HG03039 (cell line): ENCODE measurements around the gene ALG14.
"Not testable (repeated sequence)": the region's sequence is repeated elsewhere in the genome, so short reads cannot be mapped to it uniquely, and the experiment has no call there.

ENCODE experiments used
- ATAC-seq: cut with Tn5 transposase; IDR thresholded peaks from one replicate; pipeline ENCODE4 v1.9.1; 2021; ENCODE audit warnings: mild to moderate bottlenecking, moderate library complexity; ENCODE audit not compliant: unreplicated experiment

ALG14 gene

GRCh38 chr1:95072532-95073419 is at the start of gene ALG14:
Gene ALG14, minus strand, starts transcription at chr1:95072951. Its CDS starts 53 bp downstream, at chr1:95072898.
- ATAC-seq = peak; percentile 96

- ATAC-seq = no peak
Measured at GRCh38 chr1:95122151-95122697, 49.5 kb upstream of the ALG14 start.

DNA sequence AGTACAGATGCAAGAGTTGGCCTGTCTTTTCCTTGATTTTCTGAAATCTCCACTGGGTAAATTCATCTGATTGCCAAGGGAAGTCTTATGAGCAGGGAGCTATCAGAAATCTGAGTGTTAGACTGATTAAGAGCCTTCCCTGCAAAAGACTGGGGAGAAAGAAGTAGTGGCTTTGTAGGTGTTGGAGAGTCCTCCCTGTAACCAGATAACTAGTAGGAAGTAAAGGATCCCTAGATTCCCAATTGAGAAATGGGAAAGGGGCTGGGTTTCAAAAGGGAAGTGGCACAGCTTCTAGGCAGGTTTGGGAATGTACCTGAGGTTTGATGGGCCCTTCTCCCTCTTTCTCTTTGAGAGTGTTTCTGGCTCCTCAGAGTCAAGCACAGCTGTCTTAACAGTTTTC is 46.5 kb upstream of the ALG14 start:
- ATAC-seq = no peak

DNA sequence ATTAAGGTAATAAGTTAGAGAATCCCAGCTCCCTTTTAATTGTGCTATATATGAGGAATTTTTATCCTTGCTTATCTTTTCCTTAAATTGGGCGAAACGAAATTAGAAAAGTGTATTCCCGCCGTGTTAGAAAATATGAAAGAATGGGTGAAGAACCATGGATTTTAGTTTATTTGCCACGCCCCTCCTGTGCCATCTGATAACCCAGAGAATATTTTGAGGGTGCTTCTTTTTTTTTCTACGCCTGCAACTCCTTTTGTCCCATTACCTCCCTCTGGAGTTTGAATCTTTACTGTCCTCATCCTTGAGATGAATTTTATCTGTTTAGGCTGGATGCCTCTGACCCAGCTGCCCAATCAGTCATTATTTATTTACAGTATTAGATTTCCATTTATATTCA is 46.0 kb upstream of the ALG14 start:
- no peak for ATAC-seq

- no peak for ATAC-seq
Measured at GRCh38 chr1:95118067-95118499, 45.3 kb upstream of the ALG14 start.

DNA sequence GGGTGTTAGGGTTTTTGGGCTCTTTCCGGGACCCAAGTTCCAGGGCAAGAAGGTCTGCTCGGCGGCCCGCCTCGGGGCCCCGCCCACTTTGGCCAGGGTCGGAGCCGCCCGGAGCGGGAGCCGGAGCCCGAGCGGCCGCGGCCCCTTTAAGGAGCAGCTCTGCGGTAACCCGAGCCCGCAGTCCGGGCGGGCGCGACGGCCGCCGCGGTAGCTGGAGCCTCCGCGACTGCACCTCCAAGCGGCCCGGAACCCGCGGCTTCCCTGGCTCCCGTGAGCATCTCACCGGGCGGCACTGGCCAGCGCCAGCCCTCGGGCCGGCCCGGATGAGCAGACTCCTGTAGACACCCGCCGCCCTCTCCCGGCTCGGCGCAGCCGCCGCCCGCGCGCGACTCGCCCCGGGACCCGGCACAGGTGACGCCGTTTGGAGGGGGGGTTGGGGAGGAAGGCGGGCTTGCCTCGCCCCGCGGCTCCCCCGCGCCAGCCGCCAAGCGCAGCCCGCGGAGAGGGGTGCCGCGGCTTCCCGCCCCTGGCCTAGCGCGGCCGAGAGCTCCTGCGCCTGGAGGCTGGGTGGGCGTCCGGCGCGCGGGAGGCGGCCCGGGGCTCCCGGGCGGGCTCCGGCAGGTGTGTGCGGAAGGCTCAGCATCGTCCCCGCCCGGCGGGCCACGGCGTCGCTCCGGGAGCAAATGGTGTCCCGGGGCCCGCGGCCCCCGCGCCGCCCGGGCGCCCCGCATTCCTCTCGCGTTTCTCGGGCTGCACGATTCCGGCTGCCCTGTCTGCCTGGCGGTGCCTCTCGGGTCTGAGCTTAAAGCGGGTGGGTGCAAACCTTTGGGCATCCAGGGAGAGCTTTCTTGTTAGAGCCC is 44.7 kb upstream of the ALG14 start, which contains the start of gene TLCD4:
Gene TLCD4, plus strand, starts transcription at position 149 of the 860 bp plus-strand sequence. CDS start 26,547 bp downstream, outside the sequence.
- peak; percentile 60 for ATAC-seq

DNA sequence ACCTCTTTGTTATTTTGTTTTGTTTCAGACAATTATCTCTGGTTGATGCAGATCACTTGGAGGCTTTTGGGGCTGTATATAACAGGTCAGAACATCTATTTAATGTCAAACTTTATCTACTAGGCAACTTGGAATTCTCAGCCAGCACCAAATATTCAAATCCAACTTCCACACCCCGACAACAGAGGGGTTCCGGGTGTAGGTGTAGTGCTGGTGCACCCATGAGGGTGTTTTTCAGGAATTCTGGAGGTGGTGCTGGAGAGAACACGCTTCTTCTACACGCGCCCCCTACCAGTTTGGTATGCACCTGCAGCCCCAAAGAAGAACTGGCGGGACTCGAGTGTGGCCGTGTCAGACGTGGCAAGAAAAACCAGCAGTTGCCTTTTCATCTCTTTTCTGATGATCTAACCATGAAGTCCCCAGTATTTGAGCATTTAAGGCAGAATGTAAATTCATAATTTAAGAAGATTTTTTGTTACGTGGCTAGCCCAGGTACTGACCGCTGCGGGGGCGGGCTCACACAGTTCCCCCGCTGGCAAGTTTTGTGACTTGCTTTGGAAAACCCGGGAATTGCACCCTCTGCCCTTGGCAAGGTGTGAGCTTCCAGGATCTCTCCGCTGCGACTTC is 43.9 kb upstream of the ALG14 start:
- peak; percentile 55 for ATAC-seq

- no peak for ATAC-seq
Measured at GRCh38 chr1:95115708-95116137, 43.0 kb upstream of the ALG14 start.

GRCh38 chr1:95113684-95114083 is 40.9 kb upstream of the ALG14 start:
- ATAC-seq = no peak

DNA sequence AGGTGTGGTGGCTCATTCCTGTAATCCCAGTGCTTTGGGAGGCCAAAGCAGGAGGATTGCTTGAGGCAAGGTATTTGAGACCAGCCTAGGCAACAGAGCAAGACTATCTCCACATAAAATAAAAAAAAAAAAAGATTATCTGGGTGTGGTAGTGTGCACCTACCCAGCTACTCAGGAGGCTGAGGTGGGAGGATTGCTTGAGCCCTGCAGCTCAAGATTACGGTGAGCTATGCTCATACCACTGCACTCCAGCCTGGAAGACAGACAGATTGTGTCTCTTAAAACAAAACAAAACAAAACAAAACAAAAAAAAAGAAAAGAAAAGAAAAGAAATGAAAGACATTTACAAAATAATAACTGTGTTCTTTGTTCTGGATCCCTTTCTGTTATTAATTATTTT is 38.3 kb upstream of the ALG14 start:
- no peak for ATAC-seq

GRCh38 chr1:95108792-95109191 is 36.0 kb upstream of the ALG14 start:
- no peak for ATAC-seq

DNA sequence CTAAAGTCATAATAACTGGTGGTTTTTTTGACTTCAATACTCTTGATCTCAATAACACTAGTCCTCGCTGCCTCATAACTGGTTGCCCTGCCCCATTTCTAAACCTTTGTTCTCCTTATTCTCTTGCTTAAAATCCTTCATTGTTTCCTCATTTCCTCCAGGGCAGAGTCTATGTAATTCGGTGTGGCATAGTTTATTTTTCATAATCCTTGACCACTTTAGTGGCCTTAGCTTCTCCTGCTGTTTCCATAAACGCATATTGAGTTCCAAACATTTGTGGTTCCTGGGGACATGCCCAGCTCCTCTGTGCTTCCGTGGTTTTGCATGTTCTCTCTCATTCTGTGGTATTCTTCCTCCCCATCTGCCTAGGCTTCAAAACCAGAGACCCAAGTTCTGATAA is 25.4 kb upstream of the ALG14 start:
- no peak for ATAC-seq

DNA sequence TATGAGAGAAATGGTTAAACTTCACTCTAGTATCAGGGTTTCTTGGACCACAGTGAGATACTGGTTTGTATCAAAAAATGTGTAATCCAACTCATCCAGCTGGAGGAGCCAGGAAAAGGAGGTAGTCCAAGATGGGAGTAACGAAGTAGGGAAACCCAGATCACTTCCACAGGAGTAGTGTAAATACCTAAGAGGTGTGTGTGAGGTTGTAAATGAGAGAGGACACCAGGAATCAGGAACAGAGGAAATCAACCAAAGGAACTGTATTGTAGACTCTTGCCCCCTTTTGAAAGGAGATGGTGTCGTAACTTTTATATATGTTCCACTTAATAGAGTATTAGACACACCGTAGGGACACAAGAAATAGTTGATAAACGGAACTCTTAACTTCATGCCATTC is 24.7 kb upstream of the ALG14 start:
- no peak for ATAC-seq

GRCh38 chr1:95096218-95096841 is 23.6 kb upstream of the ALG14 start:
- ATAC-seq = peak; percentile 7

DNA sequence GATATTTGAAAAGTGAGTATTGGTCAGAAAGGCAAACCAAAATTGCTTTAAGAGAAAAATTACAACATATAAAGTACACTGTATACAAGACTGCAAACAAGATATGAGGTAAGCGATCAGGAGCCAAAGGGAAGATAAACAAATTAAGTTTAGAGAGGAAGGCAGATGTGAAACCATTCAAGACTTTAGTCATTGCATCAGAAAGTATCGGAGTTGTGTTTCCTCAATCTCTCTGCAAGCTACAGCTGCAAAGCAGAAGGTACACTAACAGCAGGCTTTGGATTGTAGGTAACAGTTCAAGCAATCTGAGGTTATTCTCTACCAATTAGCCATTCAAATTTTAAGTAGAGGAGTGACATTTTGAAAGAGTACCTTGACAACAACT is 23.1 kb upstream of the ALG14 start:
- ATAC-seq = peak; percentile 84

DNA sequence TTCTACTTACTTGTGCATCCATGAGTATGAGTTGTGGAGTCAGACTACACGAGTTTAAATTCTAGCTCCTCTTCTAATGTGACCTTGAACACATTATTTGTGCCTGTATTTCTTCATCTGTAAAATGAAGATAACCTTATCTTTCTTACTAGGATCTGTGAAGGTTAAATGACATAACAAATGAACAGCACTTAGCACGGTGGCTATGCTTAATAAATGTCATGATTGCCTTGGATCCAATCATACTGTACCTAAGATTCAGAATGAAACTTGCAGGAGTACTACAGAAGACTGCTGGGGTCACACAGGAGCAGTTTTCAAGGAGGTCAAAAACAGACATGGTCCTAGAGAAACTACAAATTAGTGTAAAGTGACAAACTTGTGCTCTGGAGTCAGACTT is 22.2 kb upstream of the ALG14 start:
- no peak for ATAC-seq

- ATAC-seq = no peak
Measured at GRCh38 chr1:95093296-95093695, 20.5 kb upstream of the ALG14 start.

GRCh38 chr1:95092891-95093290 is 20.1 kb upstream of the ALG14 start:
- ATAC-seq = not testable (repeated sequence)

- ATAC-seq = not testable (repeated sequence)
Measured at GRCh38 chr1:95091290-95091689, 18.5 kb upstream of the ALG14 start.

- ATAC-seq = no peak
Measured at GRCh38 chr1:95089650-95090287, 17.0 kb upstream of the ALG14 start.
